ENCODE data around the gene PTPN9.
"Not testable (repeated sequence)": the region's sequence is repeated elsewhere in the genome, so short reads cannot be mapped to it uniquely, and the experiment has no call there.

PTPN9 gene

DNA sequence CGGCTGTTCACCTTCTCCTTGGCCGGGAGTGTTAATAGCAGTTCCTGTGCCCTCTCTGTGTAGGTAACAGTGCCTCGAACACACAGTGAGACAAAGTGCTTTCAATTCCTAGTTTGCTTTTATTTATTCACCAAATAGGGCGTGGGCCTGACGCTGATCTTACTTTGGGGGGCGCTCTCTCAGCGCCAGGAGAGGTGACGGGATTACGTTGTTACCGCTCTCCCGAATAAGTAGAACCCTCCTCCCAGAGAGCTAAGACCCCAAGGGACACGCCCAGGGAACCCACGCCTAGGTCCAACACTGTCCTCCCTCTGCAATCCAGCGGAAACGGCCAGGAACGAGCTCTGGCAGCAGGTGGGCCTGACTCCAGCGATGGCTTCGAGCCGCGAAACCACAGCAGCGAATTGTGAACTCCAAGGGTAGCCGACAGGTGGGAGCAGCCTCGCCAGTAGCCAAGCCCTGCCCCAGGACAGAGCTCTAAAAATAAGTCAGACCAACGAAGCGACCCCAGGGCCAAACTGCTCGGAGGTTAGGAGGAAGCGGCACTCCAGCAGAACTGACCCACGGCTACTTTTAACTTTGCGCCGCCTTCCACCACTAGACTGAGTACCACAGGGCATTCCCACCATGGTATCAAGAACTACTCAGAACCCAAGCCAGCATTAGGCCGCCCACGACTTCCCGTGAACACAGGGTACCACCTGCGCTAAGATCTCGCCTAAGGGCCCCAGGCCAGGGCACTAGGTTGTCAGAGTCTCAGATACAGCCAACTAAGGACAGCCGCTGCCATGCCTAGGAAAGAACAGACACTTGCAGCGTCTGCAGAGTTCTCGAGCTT lies 126.0 kb downstream of the PTPN9 start:
- peak; percentile 51 for DNase-seq

DNA sequence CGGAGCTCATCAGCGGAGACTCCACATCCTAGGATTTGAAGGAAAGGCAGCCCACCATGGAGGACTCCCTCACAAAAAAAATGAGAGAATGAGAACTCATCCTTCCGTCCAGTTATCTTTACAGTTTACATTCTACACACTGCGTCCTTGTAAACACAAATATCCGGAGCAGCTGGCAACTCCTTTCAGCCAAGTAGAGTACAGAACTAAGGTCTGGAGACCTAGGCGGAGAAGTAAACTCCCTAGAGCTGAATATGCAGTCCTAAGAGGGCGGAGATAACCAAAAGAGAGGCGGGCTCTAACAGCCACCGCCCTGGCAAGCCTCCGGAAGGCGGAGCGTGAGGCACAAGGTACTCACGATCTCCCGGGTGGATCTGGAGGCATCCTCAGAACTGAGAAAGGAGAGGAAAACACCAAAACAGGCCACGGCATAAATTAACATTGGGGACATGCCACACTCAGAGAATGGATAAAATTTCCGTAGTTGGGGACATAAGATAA lies 126.7 kb downstream of the PTPN9 start:
- peak; percentile 86 for DNase-seq

DNA sequence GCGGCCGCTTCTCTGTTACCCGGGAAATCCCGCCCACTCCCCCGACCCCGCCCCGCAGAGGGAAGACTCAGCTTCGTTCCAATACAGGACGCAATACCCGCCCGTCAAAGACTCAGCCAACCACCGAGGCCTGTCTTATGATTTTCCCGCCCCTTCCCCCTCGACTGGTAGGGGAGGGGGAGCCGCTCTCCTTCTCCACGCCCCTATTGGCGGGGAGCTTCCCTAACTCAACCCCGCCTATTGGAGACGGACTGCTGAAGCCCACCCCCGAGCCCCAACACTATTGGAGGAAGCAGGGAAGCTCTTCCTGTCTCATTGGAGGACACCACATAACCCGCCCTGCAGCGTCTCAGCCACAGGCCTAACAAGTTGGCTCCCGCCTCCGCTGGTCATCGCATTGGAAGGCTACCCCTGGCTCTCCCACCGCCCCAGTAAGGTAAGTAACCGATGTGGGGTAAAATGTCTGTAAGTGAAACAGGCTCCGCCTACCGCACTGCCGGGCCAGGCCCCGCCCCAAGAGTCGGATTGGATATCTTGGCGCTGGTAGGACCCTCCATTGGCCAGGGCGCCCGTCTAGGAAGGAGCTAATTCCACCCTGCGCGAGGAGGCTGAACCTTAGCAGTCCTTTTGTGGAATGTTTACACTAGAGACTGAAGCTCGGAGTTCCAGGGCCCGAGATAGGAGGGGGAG lies 127.3 kb downstream of the PTPN9 start, which contains the start of gene SIN3A:
Gene SIN3A (minus strand): TSS at position 17 of the 690 bp plus-strand sequence. CDS start 21,315 bp downstream, outside the sequence.
- DNase-seq: peak; percentile 100

DNA sequence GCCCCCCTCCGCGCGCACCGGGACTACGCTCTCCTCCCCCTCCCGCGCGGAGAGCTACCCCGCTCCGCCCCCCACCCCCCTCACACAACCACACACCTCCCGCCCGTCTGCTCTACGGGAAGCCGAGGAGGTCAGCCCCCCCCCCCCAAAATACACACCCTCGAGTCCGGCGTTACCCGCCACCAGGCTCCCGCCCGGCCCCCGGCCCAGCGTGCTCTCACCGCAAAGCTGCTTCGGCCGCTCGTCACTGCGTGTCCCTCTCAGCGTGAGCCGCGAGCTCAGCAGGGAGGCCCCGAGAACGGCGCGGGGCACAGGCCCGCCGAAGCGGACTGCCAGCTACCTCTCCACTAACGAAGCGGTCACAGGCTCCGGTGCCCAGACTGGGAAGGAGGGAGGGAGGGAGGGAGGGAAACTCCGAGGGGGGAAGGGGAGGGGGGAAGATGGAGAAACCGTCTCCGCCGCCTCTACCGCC lies 127.9 kb downstream of the PTPN9 start:
- no peak for DNase-seq

DNA sequence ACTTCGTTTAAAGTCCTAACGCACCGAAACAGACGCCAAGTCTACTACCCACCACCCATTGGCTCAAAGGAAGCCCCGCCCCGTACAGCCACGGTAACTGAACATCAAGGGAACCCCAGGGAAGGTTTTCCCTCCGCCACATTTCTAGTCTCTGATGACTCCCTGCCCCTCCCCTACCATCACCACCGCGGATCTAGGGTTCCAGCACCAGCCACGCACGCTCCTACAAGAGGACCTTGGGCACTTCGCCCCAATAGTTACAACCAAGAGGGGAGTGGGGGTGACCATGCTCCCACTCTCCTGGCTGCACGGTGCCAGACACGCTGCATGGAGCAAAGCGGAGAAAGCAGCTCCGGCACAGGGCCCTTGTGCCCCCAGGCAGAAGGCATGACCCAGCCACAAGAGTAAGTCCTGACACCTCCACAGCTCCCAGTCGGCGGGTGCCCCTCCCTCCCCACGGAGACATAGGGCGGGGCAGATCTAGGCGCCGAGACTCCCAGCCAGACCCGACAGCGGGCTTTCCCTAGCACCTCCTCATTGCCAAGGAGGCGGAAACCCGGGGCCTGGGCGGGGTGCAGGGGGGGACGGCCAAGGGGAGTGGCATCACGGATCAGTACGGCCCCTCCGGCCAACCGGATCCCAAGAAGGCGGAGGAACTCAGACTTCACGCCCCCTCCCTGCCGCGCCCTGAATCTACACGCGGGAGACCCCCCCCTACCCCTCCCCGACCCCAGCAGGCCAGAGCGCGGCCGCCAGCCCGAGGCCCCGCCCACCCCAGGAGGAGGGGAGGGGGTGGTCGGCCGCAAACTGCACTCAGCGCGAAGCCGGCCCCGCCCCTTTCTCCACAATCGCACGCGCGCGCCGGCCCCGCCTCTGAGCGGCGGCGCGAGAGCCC lies 128.6 kb downstream of the PTPN9 start:
- peak; percentile 97 for DNase-seq

DNA sequence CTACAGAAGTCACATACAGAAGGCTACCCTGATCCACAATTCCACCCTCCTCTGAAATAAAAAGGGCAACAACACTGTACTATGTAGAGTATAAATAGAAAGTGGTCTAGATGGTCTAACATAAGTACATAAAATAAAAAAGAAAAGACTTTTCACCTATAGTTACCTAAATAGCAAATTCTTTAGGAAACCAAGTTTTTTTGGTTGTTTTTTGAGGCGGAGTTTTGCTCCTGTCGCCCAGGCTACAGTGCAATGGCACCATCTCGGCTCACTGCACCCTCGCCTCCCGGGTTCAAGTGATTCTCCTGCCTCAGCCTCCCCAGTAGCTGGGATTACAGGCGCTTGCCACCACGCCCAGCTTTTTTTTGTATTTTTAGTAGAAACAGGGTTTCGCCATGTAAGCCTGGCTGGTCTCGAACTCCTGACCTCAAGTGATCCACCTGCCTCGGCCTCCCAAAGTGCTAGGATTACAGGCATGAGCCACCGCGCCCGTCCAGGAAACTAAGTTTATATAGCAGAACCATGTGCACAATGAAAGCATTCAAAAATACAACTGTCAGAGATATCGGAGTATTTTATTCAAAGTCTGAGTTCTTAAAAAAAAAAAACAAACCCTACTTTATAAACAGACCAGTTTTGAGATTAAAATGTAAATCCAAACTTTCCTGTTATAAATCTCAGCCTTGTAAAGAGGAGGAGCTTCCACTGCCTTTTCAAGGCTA lies 129.4 kb downstream of the PTPN9 start:
- DNase-seq: no peak

DNA sequence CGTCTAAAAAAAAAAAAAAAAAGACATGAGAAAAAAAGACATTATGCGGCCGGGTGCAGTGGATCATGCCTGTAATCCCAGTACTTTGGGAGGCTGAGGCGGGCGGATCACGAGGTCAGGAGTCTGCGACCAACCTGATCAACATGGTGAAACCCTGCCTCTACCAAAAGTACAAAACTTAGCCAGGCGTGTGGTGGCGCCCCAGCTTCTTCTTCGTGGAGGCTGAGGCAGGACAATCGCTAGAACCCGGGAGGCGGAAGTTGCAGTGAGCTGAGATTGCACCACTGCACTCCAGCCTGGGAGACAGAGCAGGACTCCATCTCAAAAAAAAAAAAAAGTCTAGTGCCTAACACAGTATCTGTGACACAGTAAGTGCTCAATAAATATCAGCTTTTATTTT lies 130.9 kb downstream of the PTPN9 start:
- DNase-seq: not testable (repeated sequence)

DNA sequence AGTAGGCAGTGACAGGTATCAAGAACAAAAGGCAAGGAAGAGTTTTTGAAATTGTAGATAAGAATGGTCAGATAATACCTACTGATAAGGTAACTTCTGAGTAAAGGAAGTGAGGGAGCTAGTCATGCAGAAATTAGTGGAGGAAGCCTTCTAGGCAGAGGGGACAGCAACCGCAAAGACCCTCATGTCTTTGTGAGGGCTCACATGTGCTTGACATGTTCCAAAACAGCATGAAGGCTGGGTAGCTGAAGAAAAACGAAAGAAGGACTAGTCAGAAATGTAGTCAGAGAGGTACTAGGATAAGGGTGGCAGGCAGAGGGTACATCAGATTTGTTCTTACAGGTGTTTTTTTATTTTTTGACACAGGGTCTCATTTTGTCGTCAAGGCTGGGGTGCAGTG lies 133.0 kb downstream of the PTPN9 start:
- peak; percentile 29 for DNase-seq

DNA sequence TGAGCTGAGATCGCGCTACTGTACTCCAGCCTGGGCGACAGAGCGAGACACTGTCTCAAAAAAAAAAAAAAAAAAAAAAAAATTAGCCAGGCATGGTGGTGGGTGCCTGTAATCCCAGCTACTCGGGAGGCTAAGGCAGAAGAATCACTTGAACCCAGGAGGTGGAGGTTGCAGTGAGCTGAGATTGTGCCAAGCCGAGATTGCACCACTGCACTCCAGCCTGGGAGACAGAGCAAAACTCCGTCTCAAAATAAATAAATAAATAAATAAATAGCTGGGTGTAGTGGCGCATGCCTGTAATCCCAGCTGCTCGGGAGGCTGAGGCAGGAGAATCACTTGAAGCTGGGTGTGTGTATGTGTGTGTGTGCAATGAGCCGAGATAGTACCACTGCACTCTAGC lies 133.8 kb downstream of the PTPN9 start:
- DNase-seq: not testable (repeated sequence)

DNA sequence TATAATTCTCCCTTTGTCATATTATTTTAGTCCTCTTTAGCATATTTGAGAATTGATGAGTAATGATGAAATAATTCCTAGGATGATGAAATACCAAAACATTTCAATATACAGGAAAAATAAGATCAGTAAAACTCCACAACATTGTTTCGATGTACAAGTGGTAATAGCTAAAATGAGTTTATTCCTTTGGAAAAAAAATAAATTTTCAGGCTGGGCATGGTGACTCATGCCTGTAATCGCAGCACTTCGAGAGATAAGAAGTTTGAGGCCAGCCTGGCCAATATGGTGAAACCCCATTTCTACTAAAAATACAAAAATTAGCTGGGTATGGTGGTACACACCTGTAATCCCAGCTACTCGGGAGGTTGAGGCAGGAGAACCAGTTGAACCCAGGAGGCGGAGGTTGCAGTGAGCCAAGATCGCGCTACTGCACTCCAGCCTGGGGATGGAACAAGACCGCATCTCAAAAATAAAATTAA lies 135.1 kb downstream of the PTPN9 start:
- DNase-seq: not testable (repeated sequence)

DNA sequence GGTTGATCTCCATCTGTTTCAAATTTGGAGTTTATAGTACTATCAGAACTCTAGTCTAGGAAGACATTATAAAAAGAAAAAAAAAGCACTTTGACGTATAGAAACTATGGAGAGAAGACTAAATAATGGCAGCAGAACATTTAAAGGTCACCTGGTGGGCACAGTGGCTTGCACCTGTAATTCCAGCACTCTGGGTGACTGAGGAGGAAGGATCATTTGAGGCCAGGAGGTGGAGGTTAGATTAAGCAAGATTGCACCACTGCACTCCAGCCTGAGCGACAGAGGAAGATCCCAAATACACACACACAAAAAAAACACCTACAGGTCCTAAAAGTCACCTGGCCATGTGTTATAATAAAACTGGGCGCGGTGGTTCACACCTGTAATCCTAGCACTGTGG lies 141.4 kb downstream of the PTPN9 start:
- DNase-seq: no peak

DNA sequence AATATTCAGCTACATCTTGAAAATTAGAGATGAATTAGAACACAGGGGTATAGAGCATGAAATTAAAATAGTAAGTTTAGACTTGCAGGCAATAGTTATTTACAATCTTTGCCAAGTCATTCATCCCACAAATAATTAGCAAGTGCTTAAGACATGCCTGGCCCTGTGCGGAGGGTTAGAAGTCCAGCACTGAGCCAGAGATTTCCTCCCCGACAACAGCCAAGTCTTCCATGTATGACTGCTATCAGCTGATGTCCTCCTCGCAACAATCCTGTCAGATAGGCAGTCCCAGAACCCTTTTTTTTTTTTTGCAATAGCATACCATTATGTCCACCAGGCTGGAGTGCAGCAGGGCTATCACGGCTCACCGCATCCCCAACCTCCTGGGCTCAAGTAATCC lies 142.2 kb downstream of the PTPN9 start:
- DNase-seq: no peak

DNA sequence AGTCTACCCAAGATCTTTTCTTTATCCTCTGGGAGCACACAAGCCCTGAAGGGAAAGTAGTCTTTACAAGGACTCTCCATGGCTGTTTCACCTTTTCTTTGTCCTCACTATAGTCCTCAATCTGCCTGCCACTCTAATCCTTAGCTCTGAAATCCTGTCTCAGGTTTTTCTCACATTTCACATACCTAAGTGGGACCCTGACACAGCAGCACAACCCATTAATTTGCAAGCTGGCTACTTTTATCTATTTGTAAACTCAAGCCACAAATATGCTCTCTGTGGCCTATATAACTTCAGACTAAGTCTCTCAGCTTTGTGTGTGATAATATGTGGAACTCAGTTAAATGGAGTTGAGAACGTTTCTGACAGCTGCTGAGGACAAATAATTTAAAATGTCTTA lies 147.4 kb downstream of the PTPN9 start:
- no peak for DNase-seq

DNA sequence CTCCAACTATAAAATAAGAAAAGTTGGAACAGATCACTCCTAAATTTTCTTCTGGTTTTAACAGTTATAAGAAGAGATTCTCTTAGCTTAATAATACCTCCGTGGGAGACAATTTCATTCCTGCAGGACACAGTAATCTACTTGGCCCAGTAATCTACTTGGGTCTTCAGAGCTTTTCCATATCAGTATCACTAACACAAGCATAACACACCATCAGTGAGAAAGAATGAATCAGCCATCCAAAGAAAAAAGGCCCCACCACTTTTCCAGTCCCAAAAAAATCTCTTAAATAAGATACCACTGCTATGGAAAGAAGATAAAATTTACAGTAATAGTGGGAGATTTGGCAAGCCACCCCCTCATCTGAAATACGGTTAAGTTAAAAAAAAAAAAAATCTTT lies 147.8 kb downstream of the PTPN9 start:
- DNase-seq: no peak

DNA sequence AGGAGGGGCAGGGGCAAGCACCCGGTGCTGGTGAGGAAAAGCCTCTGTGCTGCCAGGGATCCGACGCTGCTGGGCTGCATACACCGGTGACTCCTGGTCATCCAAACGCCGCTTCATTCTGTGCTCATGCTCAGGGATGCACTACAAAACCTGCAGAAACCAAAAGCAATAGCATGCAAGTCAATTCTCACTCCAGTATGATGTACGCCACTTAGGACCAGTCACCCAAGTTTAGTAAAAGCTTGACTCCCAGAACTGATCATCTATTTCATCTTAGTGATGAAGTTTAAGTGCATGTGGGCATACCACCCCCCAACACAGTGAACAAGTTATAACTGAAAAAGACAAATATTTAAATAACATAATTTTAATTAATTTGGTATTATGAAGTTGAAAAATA lies 148.9 kb downstream of the PTPN9 start:
- DNase-seq: no peak

DNA sequence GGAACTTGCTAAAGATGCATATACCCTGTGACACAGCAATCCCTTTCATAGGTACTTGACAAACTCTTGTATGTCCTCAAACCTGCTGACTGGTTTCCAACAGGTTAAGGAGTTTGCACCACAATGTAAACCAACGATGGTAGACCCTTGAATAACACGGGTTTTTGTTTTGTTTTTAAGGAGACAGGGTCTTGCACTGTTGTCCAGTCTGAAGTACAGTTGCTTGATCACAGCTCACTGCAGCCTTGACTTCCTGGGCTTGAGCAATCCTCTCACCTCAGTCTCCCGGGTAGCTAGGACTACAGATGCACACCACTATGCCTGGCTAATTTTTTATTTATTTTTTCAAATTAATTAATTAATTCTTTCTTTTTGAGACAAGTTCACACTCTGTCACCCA lies 151.0 kb downstream of the PTPN9 start:
- DNase-seq: no peak

DNA sequence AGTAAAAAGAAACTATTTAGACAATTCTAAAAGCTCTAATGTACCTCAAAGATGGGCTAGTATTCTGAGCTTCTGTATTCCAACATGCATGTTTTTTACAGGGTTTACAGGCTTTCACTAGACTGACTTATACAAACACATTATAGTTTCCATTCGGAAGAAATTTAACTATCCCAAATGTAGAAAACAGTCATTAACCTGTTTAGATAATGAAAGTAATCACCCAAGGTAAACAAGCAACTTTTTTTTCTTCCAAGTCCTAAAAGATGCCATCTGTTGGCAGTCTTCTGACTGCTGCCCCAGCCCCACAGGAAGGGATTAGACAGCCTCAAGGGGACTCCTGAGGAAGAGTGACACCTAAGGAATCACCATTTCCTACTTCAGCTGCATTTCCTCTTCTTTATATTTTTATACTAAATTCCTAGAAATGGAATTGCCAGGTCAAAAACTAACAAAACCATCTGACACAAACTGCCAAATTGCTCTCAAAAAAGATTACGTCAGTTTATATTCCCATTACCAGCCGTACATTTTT lies 153.1 kb downstream of the PTPN9 start:
- no peak for DNase-seq

DNA sequence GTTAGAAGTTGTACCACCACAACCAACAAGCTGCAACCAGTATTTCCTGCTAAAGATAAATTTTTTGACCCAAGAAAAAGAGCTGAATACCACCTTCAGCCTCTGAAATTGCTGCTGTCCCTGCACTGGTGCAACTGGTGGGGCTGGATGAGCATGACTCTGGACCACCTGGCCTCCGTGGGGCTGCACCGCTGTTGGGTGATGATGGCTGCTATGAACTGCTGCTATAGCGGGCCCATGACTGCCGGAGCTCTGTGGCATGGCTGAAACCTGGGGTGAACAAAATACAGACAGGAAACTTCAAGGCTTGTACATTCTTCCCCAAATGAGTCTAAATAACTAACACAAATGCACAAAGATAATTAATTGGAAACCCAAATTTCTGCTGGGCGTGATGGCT lies 156.6 kb downstream of the PTPN9 start:
- DNase-seq: no peak

DNA sequence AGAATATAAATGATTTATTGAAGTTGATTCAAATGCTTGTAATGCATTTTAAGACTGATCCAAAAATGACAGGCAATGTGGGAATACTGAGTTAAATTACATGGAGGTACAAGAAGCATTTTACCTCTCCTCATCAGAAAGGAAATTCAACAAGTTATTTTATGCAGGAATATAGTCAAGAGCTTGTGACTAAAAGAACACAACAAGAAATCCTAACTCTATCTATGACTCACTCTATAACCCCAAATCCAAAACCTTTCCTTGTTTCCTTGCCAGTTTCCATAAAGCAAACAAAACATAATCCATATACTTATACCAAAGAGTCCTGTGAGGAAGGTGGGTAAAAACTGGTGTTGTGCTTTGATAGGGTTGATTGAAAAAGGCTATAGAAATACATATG lies 158.4 kb downstream of the PTPN9 start:
- DNase-seq: no peak

DNA sequence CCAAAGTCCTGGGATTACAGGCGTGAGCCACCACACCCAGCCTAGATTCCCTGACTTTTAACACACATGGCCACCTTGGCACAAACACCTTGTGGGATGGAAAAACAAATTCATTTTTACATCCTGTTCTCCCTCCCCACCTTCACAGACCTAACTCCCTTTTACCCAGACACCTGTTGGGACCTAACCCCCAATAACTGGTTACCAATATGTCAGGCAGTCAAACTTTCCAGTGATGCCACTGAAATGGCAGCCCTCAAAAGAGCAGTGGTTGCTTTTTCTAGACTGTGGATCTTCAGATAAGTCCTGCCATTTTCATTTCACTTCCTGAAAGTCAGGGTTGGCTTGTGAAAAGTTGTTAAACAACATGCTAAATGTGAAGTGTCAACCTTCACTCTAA lies 162.5 kb downstream of the PTPN9 start:
- DNase-seq: no peak

Data from CD4-positive, alpha-beta T cell treated with Interleukin-17A for 1 hour (primary cell).